Lung (tissue), 12 donors: ENCODE data around the gene ITPR1. TPM values are rescaled to one million over a fixed set of nuclear protein-coding genes. Genes with fewer than 3 reads are reported as not detected.
A peak's percentile ranks its signal among the peaks of the same experiment; 100 is the strongest.

ENCODE experiments used
- ATAC-seq: fragments of 200-7000 bp; cut with Tn5 transposase; one replicate; pipeline ENCODE4 v1.9.1; 2020; ENCODE audit warnings: moderate number of reproducible peaks; ENCODE audit not compliant: insufficient read depth, low FRiP score
- DNase-seq, 3 donors: peaks; one replicate each; pipeline ENCODE4 v3.0.0-alpha.2; 2013 to 2017
- H3K27ac ChIP-seq, 2 donors: one replicate each; pipeline ENCODE4 v1.5.1; 2013; ENCODE audit warnings: mild to moderate bottlenecking in 2 of 2, moderate library complexity in 2 of 2, control low read depth in 1 of 2, inconsistent platforms in 1 of 2, low read depth in 1 of 2, low read length in 1 of 2
- H3K27me3 ChIP-seq, 3 donors: one replicate each; pipeline ENCODE4 v1.5.1; 2013; ENCODE audit warnings: low read length in 2 of 3; ENCODE audit not compliant: control insufficient read depth in 3 of 3, insufficient read depth in 3 of 3
- H3K36me3 ChIP-seq, 4 donors: one replicate each; pipeline ENCODE4 v1.5.1; 2013; ENCODE audit warnings: low read length in 4 of 4, mild to moderate bottlenecking in 1 of 4, moderate library complexity in 1 of 4; ENCODE audit not compliant: control insufficient read depth in 4 of 4, insufficient read depth in 4 of 4
- H3K4me1 ChIP-seq, 5 donors: one replicate each; pipeline ENCODE4 v1.5.1; 2013; ENCODE audit warnings: low read length in 5 of 5, mild to moderate bottlenecking in 2 of 5, moderate library complexity in 1 of 5; ENCODE audit not compliant: control insufficient read depth in 5 of 5, insufficient read depth in 5 of 5
- H3K4me3 ChIP-seq: one replicate; pipeline ENCODE4 v1.5.1; 2013; ENCODE audit warnings: mild to moderate bottlenecking, control low read depth, moderate library complexity
- H3K9ac ChIP-seq, 2 donors: one replicate each; pipeline ENCODE4 v1.5.1; 2013; ENCODE audit warnings: low read length in 2 of 2, control low read depth in 1 of 2; ENCODE audit not compliant: insufficient read depth in 1 of 2
- H3K9me3 ChIP-seq, 4 donors: one replicate each; pipeline ENCODE4 v1.5.1; 2013; ENCODE audit warnings: low read length in 3 of 4, mild to moderate bottlenecking in 1 of 4, moderate library complexity in 1 of 4; ENCODE audit not compliant: control insufficient read depth in 4 of 4, insufficient read depth in 3 of 4
- CTCF ChIP-seq: IDR thresholded peaks from 2 replicates; pipeline ENCODE4 v1.5.1; 2012; ENCODE audit warnings: mild to moderate bottlenecking; ENCODE audit errors: control extremely low read depth, extremely low read depth
- WGBS, 2 donors: extraction: QIAGEN DNeasy Blood & Tissue Kit; methylation state at CpG; one replicate each; pipeline ENCODE4 v1.1.7; 2013; 5-methylcytosine and 5-hydroxymethylcytosine counted together
- polyA plus RNA-seq, 2 donors: library from polyadenylated mRNA; stranded (reverse); fragments of 200-250 nt; gene quantifications; one replicate each; pipeline ENCODE4 v1.2.1, GENCODE V29; 2013
- total RNA-seq, 2 donors: library from RNA; depleted of rRNA in 1 of 2; stranded (reverse); fragments of >200 nt in 1 of 2; gene quantifications; one replicate each; pipeline ENCODE4 v1.2.1, GENCODE V29; 2014 to 2021
- donor health status: control.
- donor health status: control.
- donor health status: Bipolar disorder and iron deficiency.
- donor health status: healthy.
- donor health status: DM: yes; HTN: yes; CAD: no.

Gene ITPR1
- total and polyA plus RNA-seq, 4 donors: 12.4 to 152 (median 44.1) TPM

GRCh38 chr3:4498446-4498845, 5.3 kb downstream of the ITPR1 start:
- no peak for DNase-seq
- no peak overlapping the region for H3K4me3 ChIP-seq
- H3K27me3 ChIP-seq: no peaks in the 10 kb centered on the region
- H3K27ac ChIP-seq: no peak overlapping the region
- peaks cover 0 to 5% (median under 1%) of the 10 kb centered on the region in 4 donors for H3K36me3 ChIP-seq
- no peak overlapping the region for H3K9ac ChIP-seq
- no peaks in the 10 kb centered on the region for H3K9me3 ChIP-seq
- no peak for ATAC-seq
- no peak for TF ChIP-seq CTCF
- 80 to 88% methylated on average over 5 of the region's 5 CpGs for WGBS, 2 donors
- peaks cover 0 to 53% (median 9%) of the 10 kb centered on the region in 5 donors for H3K4me1 ChIP-seq

- Histone ChIP-seq H3K27ac (no peak overlapping the region), H3K4me3 (no peak overlapping the region), H3K36me3 (peaks cover 0 to 5% (median under 1%) of the 10 kb centered on the region in 4 donors), H3K9ac (no peak overlapping the region), H3K4me1 (peaks cover 4 to 58% (median 18%) of the 10 kb centered on the region in 5 donors), H3K9me3 (no peaks in the 10 kb centered on the region), H3K27me3 (no peaks in the 10 kb centered on the region)
- no peak for ATAC-seq
- no peak for DNase-seq
- WGBS, 2 donors: 86 to 94% methylated on average over 3 of the region's 3 CpGs
- no peak for TF ChIP-seq CTCF
These were observed 8.3 kb downstream of the ITPR1 start for GRCh38 chr3:4501437-4501836.

GRCh38 chr3:4501927-4502326, 8.8 kb downstream of the ITPR1 start:
- no peak overlapping the region for H3K27ac ChIP-seq
- H3K9ac ChIP-seq: no peak overlapping the region
- no peak overlapping the region for H3K4me3 ChIP-seq
- H3K4me1 ChIP-seq: peaks cover 4 to 58% (median 18%) of the 10 kb centered on the region in 5 donors
- no peak for TF ChIP-seq CTCF
- peaks cover 0 to 5% (median under 1%) of the 10 kb centered on the region in 4 donors for H3K36me3 ChIP-seq
- WGBS, 2 donors: 74 to 84% methylated on average over 9 of the region's 9 CpGs
- no peaks in the 10 kb centered on the region for H3K27me3 ChIP-seq
- ATAC-seq: no peak
- H3K9me3 ChIP-seq: no peaks in the 10 kb centered on the region
- DNase-seq: peak; percentile 53 to 93 (median 86)

- 48 to 71% methylated on average over 5 of the region's 5 CpGs for WGBS, 2 donors
- Histone ChIP-seq H3K4me3 (no peak overlapping the region), H3K27me3 (no peaks in the 10 kb centered on the region), H3K9ac (no peak overlapping the region), H3K9me3 (no peaks in the 10 kb centered on the region), H3K36me3 (peaks cover 0 to 5% (median under 1%) of the 10 kb centered on the region in 4 donors), H3K27ac (no peak overlapping the region), H3K4me1 (peaks cover 4 to 69% (median 28%) of the 10 kb centered on the region in 5 donors)
- no peak for DNase-seq
- ATAC-seq: no peak
- no peak for TF ChIP-seq CTCF
These were observed 9.9 kb downstream of the ITPR1 start for GRCh38 chr3:4503050-4503449.
